Stimulated activated CD4-positive, alpha-beta T cell treated with anti-CD3 and anti-CD28 coated beads, Interleukin-1b, Interleukin-23, amount 100 ng/mL, for 4 hours (primary cell): ENCODE results near the gene VSIG8.

Source experiments
- DNase-seq, 2 donors: peaks; one replicate each; pipeline ENCODE4 v3.0.0-alpha.2; 2020; ENCODE audit warnings: low read depth in 2 of 2

VSIG8 gene

GRCh38 chr1:159856576-159856975 lies 5.9 kb downstream of the VSIG8 start:
- no peak for DNase-seq

GRCh38 chr1:159855709-159856108 lies 6.7 kb downstream of the VSIG8 start:
- DNase-seq = no peak

DNA sequence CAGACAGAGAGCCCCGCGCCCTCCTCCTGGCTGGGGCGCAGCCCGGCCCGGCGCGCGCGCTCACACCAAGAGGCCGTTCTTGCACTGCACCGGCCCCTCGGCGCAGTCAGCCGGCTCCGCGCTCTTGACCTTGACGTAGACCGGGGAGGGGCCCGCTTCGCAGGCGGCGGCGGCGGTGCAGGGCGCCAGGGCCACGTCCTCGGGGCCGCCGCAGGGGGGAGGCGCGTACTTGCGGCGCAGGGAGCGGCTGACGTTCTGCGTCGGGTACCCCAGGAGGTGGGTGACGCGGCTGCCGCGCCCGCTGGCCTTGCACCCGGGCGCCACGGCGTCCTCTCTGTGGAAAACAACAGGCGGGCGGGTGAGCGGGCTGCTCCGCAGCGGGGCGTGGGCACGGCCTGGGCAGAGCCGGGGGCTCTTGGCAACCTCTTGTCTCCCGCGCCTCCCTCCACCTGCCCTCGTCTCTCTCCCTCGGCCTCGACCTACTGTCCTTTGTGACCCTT lies 7.7 kb downstream of the VSIG8 start:
- DNase-seq = peak; percentile 32 to 66

DNA sequence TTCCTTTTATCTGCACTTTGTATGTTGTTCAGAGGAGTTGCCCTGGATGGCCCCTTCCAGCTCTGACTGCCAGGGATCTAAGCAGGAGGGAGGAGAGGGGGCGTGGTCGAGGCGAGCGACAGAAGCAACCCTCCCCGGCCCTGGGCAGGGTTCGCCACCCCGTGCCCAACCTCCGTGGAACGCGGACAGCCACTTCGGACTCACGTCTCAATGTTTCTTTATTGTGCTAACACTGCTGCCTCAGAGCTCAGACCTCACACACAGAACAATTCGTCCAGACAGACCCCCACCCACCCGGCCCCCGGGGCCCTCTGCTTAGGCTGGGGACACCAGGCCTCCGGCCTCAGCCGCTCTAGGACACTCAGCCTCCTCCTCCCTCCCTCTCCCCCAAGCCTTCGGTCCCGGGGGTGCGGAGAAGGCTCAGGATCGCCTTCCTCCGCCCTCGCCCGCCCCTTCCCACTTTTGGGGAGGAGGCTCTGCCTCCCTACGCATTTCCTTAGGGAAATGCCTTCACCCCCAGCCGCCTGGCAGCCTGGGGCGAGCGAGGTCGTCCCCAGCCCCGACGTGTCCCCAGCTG lies 8.3 kb downstream of the VSIG8 start:
- DNase-seq = peak in 1 of 2 donors; percentile 20

DNA sequence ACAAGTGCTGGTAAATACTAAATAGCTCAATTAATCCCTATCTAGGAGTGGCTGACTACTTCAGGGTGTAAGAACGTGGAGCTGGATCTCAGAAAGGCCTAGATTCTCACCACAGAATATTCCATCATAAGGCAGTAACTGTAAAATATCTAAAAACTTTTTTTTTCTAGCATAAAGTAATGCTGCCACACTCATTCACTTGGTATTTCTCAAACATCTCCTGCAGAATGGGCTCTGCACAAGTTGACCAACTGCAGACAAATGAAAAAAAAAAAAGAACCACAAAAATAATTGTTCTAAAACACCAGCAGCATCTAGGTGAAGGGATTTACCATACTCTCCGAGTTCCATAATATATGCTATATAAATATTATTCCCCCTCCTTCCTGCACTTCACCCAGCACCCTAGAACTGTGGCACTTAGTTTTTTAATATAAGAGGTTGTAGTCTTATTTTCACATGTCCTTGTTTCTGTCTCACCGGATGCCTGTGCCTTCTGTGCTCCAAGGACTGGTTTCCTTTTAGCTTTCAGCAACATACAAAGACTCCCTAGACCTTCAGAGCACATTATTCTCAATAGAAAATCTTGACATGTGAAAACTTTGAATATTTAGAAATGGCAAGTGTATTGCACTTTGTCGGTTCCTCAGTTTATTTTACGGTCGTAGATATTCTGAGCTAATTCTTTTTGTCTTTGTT lies 8.9 kb downstream of the VSIG8 start:
- DNase-seq = no peak

GRCh38 chr1:159851407-159851806 lies 11.1 kb downstream of the VSIG8 start:
- no peak for DNase-seq

DNA sequence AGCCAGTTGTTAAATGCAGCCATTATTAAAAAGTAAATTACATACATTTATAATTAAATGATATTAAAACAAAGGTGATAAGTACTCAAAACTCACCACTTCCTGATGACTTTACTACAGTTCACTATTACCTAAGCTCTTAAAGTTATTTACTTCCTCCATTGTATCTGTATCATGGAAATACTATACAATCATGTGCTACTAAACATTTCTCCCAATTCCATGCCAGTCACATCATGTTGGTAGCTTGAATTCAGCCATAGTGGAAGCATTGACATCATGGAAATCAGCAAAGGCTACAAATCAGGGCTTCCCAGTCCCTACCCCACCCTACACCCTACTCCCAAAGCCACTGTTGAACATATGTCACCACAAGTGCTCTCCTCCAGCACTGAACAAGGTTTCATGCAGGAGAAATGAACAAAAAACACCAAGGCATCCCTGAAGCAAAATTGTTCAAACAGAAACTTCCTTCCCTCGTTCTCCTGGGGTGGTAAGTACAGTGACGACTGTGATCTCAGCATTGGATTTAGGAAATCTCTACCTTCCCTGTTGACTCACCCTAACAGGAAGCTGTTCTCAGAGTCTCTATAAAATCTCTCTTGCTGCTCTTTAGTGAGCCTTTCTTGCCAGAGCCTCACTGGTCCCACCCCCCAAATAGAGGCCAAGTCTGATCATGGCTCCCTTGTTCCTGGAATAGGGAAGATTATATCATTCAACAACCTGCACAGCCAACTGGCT lies 12.7 kb downstream of the VSIG8 start:
- no peak for DNase-seq

GRCh38 chr1:159848326-159848725 lies 14.1 kb downstream of the VSIG8 start:
- DNase-seq = no peak

- DNase-seq = no peak
These were observed 15.2 kb downstream of the VSIG8 start for GRCh38 chr1:159847231-159847630.

DNA sequence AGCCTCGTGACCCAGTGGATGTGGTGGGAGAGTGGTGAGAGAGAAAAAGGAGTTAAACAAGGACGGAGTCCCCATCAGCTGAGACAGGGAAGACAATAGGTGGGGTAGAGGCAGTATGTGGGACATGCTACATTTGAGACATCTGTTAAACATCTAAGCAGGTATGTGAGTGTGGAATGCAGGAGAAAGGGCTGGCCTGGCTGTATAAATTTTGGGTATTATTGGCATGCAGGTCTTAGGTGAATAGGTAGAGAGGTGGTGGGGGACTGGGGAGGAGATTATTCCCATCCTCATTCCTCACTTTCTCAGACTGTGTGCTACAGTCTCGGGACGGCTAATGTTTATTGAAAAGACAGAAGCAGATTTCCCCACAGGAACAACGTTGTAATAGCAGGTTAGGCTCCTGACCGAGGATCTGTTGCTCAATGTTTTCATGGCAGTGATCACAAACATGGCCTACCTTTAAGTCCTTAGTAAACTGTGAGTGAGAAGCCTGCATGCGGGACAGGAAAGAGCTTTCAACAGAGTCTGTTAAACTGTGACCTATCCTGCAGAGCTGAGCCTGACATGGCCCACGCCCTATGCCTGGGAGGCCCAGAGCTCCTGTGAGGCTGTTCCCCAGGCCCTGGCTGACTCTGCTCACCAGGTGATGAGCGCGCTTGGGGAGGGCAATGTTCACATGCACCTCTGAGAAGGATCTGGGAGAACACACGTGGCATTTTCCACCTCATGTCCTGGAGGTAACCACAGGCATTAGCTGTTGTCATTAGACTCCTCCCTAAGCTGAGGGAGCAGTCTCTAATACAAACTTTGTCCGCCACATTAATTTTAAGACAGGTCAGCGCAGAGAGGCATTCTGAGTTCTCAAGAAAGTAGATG lies 16.5 kb downstream of the VSIG8 start:
- DNase-seq = no peak

DNA sequence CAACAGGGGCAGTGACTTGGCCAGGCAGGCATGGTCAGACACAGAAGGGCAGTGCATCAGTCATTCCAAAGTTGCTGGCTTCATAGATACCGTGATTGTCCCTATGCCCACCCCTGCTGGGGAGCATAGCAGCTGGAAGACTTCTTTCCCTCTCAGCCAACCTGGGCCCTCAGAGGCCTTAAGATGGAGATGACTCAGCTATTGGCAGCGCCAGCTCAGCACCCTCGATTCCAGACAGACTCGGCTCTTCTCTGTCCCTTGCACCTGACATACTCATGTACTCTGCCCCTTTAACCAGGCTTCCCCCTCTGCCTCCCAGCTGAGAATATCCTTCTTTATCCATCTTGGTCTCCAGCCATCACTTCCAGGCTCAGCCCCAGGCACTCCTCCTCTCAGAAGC lies 19.0 kb downstream of the VSIG8 start:
- no peak for DNase-seq

- DNase-seq = no peak
These were observed 20.7 kb downstream of the VSIG8 start for GRCh38 chr1:159841749-159842148.

DNA sequence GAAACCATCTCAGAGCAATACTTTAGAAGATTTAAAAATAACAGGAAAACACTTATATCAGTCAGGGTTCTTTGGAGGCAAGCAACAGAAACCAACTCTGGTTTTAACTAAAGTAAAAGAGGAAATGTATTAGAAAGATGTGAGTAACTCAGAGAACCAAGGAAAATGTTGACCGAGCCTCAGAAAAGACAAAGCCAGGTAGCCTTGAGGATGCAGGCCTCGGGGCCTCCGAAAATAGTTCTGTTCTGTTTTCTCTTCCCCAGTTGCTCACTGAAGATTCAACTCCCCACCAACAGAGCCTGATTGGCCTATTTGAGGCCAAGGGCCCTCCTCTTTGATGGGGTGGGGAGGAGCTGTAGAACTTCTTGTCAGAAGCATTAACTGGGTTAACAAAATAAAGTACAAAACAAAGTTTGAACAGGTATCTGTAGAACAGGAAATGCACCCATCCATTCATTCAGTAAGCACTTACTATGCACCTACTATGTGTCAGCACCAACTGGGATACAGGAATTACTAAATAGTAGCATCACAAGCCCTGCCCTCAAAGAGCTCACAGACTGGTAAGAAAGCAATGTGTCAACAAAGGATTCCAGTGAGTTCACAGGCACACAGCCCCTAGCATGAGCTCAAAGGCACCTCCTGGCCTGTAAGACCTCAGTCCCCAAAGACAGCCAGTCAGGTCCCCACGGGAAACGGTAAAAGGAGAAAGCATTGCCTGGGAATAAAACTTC lies 23.2 kb downstream of the VSIG8 start:
- DNase-seq = no peak

GRCh38 chr1:159838715-159839114 lies 23.7 kb downstream of the VSIG8 start:
- no peak for DNase-seq

DNA sequence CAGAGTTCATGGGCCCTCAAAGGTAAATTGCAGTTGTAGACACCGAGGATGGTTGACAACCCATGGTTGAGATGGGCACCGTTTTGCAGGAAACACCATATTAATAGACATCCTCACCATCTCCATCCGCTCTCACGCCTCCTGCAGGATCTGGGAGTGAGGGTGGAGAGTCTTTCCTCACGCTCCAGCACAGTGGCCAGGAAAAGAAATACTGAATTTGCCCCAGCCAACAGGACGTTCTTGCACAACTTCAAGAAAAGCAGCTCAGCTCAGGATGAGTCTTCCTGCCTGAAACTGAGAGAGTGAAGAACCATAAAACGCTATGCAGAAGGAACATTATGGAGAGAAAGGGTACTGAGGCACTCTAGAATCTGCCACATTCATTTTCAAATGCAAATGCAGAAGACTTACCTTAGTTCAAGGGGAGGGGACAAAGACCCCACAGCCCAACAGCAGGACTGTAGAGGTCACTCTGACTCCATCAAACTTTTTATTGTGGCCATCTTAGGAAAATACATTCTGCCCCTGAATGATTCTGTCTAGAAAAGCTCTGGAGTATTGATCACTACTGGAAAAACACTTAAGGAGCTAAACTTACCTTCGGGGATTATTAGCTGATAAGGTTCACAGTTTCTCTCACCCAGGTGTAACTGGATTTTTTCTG lies 26.5 kb downstream of the VSIG8 start:
- no peak for DNase-seq

DNA sequence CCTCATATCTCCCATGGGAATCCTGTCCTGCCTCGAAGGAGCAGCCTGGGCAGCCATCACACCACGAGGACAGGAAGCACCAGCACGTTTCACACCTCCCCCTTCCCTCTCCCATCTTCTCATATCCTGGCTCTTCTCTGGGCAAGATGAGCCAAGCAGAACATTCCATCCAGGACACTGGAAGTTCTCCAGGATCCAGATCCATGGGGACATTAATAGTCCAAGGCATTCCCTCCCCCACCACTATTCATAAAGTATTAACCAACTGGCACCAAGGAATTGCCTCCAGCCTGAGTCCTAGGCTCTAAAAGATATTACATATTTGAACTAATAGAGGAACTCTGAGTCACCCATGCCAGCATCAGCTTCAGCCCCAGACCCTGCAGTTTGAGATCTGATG lies 27.1 kb downstream of the VSIG8 start:
- DNase-seq = no peak

- no peak for DNase-seq
These were observed 30.1 kb downstream of the VSIG8 start for GRCh38 chr1:159832309-159832708.

GRCh38 chr1:159831412-159832141 lies 30.9 kb downstream of the VSIG8 start:
- no peak for DNase-seq

DNA sequence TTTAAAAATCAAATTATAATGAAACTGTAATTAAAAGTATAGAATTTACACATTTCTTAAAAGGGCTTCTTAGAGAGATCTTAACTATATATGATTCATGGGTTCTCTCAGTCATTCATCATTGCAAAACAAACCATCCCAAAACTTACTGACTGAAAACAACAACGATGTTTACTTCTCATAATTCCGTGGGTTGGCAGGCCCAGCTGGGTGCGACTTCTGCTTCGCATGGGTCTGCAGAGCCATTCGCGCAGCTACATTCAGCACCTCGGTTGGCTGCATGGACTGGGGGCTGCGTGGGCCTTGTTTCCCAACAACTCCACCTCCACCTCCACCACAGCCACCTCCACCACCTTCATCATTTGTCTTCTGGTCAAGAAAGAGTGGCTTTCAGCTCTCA lies 31.7 kb downstream of the VSIG8 start:
- no peak for DNase-seq
